ENCODE data around the gene GOLGA3. TPM values are rescaled to one million over a fixed set of nuclear protein-coding genes. Genes with fewer than 3 reads are reported as not detected.
"Not testable (repeated sequence)": the region's sequence is repeated elsewhere in the genome, so short reads cannot be mapped to it uniquely, and the experiment has no call there.

Gene GOLGA3
- total RNA-seq, 1 donor from 2014 or later = 33.4 TPM

GRCh38 chr12:132764231-132764630 is 64.4 kb downstream of the GOLGA3 start:
- H3K36me3 Mint-ChIP-seq (ENCODE audit: low read depth) = peaks cover 9% of the 10 kb centered on the region
- no peak overlapping the region for H3K27ac Mint-ChIP-seq (ENCODE audit: unreplicated experiment)

GRCh38 chr12:132761921-132762583 is 66.6 kb downstream of the GOLGA3 start:
- Mint-ChIP-seq H3K4me3 (peak overlapping the region; percentile 82), H3K27ac (ENCODE audit: unreplicated experiment) (peak overlapping the region; percentile 50)

More at GRCh38 chr12:132764231-132764630, 64.4 kb downstream of the GOLGA3 start:
- DNase-seq (ENCODE audit: low read depth, low spot score) = no peak
- Mint-ChIP-seq H3K4me3 (peak overlapping the region; percentile 41), H3K27me3 (ENCODE audit: low read depth) (no peaks in the 10 kb centered on the region), H3K9me3 (no peaks in the 10 kb centered on the region), H3K4me1 (peaks cover 24% of the 10 kb centered on the region)
- TF ChIP-seq, protein P1, sequence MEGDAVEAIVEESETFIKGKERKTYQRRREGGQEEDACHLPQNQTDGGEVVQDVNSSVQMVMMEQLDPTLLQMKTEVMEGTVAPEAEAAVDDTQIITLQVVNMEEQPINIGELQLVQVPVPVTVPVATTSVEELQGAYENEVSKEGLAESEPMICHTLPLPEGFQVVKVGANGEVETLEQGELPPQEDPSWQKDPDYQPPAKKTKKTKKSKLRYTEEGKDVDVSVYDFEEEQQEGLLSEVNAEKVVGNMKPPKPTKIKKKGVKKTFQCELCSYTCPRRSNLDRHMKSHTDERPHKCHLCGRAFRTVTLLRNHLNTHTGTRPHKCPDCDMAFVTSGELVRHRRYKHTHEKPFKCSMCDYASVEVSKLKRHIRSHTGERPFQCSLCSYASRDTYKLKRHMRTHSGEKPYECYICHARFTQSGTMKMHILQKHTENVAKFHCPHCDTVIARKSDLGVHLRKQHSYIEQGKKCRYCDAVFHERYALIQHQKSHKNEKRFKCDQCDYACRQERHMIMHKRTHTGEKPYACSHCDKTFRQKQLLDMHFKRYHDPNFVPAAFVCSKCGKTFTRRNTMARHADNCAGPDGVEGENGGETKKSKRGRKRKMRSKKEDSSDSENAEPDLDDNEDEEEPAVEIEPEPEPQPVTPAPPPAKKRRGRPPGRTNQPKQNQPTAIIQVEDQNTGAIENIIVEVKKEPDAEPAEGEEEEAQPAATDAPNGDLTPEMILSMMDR (conservative IDR thresholded peaks at IDR 0.05) = no peak

DNA sequence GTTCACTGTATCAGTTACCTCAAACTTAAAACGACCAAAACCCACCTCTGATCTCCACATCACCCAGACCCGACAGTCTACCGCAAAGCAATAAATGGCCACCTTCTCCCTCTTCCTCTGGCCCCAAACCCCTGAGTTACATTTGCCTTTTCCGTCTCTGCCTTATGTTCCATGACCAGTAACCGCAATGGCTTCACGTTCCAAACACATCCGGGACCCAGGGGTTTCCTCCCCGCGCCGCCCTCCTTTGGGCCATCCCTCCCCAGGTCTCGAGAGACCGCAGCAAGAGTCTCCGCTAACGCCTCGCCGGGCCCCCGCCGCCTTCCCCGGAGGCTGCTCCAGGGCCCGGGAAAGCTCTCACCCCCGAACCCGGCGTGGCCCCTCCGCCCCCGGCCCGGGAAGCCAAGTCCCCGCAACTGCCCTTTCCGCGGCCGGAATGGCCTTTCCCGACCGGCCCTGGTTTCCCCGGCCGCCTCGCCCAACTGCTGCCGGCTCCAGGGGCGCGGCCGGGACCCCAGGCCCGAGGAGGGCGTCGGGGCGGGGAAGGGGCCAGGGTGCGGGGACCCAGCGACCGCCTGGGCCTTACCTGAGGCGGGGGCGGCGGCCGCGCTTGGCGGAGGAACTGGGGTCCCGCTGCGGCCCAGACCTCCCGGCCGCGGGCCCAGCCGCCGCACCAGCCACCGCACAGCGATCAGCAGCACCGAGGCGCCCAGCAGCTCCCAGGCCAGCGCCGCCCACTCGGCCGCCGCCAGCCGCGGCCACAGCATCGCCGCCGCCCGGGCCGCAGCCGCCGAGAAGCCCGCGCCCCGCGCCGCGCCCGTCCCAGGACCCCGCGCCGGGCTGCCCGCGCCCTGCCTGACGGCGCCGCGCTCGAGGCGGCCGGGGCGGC is 67.4 kb downstream of the GOLGA3 start, which contains the start of gene ANKLE2:
ANKLE2 (minus strand) TSS at position 801 of the 889 bp plus-strand sequence; CDS start at position 767, 34 bp downstream.
- DNase-seq (ENCODE audit: low read depth, low spot score) = no peak
- H3K9me3 Mint-ChIP-seq = no peaks in the 10 kb centered on the region
- H3K27ac Mint-ChIP-seq (ENCODE audit: unreplicated experiment) = peak within 1 kb of the TSS; percentile 95
- peak within 1 kb of the TSS; percentile 98 for H3K4me3 Mint-ChIP-seq
- H3K36me3 Mint-ChIP-seq (ENCODE audit: low read depth) = peaks cover 6% of the 10 kb centered on the region
- H3K4me1 Mint-ChIP-seq = peaks cover 18% of the 10 kb centered on the region
- TF ChIP-seq, protein P1 (conservative IDR thresholded peaks at IDR 0.05) = no peak
- no peaks in the 10 kb centered on the region for H3K27me3 Mint-ChIP-seq (ENCODE audit: low read depth)

More at GRCh38 chr12:132761921-132762583, 66.6 kb downstream of the GOLGA3 start:
- peaks cover 4% of the 10 kb centered on the region for H3K36me3 Mint-ChIP-seq (ENCODE audit: low read depth)
- peaks cover 18% of the 10 kb centered on the region for H3K4me1 Mint-ChIP-seq
- TF ChIP-seq, protein P1 (conservative IDR thresholded peaks at IDR 0.05) = peak; percentile 45
- H3K27me3 Mint-ChIP-seq (ENCODE audit: low read depth) = no peaks in the 10 kb centered on the region
- peak; percentile 70 for DNase-seq (ENCODE audit: low read depth, low spot score)
- no peaks in the 10 kb centered on the region for H3K9me3 Mint-ChIP-seq

DNA sequence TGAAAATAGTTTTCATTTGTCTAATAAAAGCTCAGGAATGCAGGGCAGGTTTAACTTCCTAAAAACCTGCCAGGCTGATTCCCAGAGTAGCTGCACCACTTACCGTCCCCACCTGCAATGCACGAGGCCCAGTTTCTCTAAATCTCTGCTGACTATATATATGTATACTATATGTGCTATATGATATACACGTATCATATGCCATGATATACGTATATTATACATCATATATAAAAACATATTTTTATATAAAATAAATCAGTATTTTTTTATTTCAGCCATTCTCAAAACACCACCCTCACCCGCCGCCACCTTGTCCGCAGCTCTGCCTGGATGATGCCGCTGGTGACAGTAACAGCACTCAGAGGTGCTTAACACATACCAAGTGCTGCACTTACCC is 69.3 kb downstream of the GOLGA3 start:
- Mint-ChIP-seq H3K27ac (ENCODE audit: unreplicated experiment) (no peak overlapping the region), H3K4me3 (peak overlapping the region; percentile 64), H3K27me3 (ENCODE audit: low read depth) (no peaks in the 10 kb centered on the region), H3K9me3 (no peaks in the 10 kb centered on the region), H3K36me3 (ENCODE audit: low read depth) (peaks cover 8% of the 10 kb centered on the region), H3K4me1 (peaks cover 18% of the 10 kb centered on the region)
- DNase-seq (ENCODE audit: low read depth, low spot score) = no peak
- TF ChIP-seq, protein P1 (conservative IDR thresholded peaks at IDR 0.05) = no peak

GRCh38 chr12:132758825-132759224 is 69.8 kb downstream of the GOLGA3 start:
- H3K9me3 Mint-ChIP-seq; H3K27ac Mint-ChIP-seq (ENCODE audit: unreplicated experiment); H3K27me3 Mint-ChIP-seq (ENCODE audit: low read depth); H3K4me3 Mint-ChIP-seq; DNase-seq (ENCODE audit: low read depth, low spot score): not testable (repeated sequence)
- Mint-ChIP-seq H3K36me3 (ENCODE audit: low read depth) (peaks cover 10% of the 10 kb centered on the region), H3K4me1 (peaks cover 18% of the 10 kb centered on the region)

Measured in neural crest cell (in vitro differentiated cells).